ENCODE data around the gene ZNF823.

DNA sequence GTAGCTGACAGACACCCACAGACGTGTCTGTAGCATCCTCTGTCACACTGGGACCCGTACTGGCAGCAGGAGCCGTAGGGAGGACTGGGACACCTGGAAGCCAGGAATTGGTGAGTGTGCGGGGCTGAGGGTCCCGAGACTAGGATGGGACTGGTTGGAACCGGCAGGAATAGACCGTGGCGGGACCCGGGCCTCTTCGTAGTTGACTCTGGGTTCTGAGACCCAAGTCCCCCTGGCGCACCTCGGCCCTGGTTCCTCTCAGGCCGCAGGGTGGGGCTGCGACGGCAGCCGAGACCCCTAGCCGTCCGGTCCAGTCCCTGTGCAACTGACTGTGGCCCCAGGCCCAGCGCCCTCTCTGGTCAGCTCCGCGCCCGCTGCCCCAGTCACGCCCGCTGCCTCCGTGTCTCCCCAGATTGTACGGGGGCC is 64.7 kb downstream of the ZNF823 start:
- TF ChIP-seq, protein P1, sequence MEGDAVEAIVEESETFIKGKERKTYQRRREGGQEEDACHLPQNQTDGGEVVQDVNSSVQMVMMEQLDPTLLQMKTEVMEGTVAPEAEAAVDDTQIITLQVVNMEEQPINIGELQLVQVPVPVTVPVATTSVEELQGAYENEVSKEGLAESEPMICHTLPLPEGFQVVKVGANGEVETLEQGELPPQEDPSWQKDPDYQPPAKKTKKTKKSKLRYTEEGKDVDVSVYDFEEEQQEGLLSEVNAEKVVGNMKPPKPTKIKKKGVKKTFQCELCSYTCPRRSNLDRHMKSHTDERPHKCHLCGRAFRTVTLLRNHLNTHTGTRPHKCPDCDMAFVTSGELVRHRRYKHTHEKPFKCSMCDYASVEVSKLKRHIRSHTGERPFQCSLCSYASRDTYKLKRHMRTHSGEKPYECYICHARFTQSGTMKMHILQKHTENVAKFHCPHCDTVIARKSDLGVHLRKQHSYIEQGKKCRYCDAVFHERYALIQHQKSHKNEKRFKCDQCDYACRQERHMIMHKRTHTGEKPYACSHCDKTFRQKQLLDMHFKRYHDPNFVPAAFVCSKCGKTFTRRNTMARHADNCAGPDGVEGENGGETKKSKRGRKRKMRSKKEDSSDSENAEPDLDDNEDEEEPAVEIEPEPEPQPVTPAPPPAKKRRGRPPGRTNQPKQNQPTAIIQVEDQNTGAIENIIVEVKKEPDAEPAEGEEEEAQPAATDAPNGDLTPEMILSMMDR (IDR thresholded peaks at IDR 0.05 in 8 of 11, conservative IDR thresholded peaks at IDR 0.05 in 3 of 11) = no peak
- TF ChIP-seq POLR2A (IDR thresholded peaks at IDR 0.05) = no peak

All from spleen (tissue), 7 donors.